Measurements from ENCODE around the gene DNAH11.
"Not testable (repeated sequence)": the region's sequence is repeated elsewhere in the genome, so short reads cannot be mapped to it uniquely, and the experiment has no call there.

DNAH11 gene

DNA sequence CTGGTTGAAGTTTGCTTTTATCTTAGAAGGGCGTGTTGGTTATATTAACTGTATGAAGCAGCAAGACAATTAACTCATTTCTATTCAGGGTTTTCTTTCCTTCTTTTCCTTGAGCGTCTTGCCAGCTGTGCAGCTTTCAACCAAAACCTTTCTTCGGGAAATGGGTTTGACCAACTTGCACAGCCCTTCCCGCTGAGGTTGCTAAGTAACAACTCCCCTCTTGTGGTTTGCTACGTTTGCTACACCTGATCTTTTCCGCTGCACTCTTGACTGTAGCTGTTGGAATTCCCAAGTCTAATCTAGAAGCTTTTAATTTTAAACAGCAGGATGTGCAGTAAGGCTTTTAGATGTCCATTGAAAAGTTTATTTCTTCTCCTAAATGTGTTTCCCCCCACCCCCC lies 286.0 kb downstream of the DNAH11 start:
- H3K27me3 ChIP-seq, result no peaks in the 10 kb centered on the region
- H3K4me2 ChIP-seq, result no peak overlapping the region
- no peaks in the 10 kb centered on the region for H3K9me3 ChIP-seq (replicated peaks in 1 of 11)
- no peak overlapping the region for H3K27ac ChIP-seq
- no peak overlapping the region for H3K9ac ChIP-seq
- no peak for TF ChIP-seq Cebpa-rat (IDR thresholded peaks at IDR 0.05)
- H3K4me1 ChIP-seq, result no peaks in the 10 kb centered on the region
- H4K20me1 ChIP-seq, result no peaks in the 10 kb centered on the region
- H3K36me3 ChIP-seq, result no peaks in the 10 kb centered on the region
- no peak overlapping the region for H3K4me3 ChIP-seq

DNA sequence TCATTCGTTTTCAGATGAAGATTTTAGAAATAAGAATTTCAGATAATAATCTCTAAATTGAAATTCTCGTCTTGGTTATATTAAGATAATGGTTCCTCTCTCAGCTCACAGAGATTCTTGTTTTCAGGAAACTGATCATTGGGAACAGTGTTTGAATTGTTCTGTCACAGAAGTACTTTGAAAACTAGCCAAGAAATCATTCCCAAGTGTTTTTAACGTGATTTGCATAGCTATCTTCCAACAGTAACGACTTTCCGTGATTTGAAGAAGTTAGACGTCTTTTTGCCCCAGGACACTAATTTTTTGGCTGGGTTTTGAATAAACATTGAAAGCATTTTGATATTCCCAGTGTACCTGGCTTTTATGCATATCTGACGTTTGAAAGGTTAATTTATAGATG lies 286.9 kb downstream of the DNAH11 start:
- TF ChIP-seq Cebpa-rat (IDR thresholded peaks at IDR 0.05), result no peak

DNA sequence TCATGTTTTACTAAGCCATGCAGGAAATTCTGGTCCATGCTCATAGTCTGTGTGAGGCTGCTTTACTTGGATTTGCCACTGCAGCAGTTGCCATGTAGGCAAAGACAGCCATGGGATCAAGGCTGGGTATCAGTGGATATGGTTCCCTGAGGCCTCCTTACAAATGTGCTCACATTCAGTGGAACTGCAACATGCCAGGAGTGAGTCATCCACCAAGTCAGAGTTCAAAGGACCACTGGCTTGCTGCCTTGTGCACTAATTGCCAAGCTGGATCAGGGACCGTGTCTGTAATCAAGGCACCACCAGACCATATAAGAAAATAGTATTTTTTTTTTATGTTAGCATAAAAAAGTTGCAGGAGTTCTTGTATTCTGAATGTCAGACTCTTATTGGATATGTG lies 301.9 kb downstream of the DNAH11 start:
- H3K9me3 ChIP-seq (replicated peaks in 1 of 11), result no peaks in the 10 kb centered on the region

More for the DNA sequence above, 286.9 kb downstream of the DNAH11 start:
- Histone ChIP-seq H4K20me1 (no peaks in the 10 kb centered on the region), H3K36me3 (no peaks in the 10 kb centered on the region), H3K9me3 (replicated peaks in 1 of 11) (no peaks in the 10 kb centered on the region), H3K4me2 (no peak overlapping the region), H3K4me1 (no peaks in the 10 kb centered on the region), H3K9ac (no peak overlapping the region), H3K27ac (no peak overlapping the region), H3K27me3 (no peaks in the 10 kb centered on the region), H3K4me3 (no peak overlapping the region)

DNA sequence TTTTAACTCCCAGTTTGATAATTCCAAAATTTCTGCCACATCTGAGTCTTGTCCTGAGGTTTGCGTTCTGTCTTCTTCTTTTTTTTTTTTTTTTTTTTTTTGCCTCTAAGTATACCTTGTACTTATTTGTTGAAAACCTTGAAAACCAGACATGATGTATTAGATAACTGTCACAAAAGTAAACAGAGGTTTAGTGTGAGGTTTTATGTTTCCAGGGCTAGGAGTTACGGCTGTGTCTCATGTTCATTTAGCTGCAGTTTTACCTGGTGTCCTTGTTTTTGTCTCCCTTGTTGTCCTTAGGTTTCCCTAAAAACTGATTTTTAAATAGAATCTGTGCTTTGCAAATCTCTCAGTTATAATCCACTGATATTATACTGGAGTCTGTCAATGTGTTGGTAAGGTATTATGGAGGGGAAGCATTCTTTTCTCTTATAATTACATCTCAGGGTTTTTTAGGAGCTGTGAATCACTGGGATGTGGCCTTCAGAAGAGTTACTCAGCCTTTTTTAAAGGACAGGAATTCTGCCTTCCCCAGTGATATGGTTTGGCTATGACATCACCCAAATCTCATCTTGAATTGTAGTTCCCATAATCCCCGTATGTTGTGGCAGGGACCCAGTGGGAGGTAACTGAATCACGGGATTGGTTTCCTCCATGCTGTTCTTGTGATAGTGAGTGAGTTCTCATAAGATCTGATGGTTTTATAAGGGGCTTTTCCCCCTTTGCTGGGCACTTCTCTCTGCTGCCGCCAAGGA lies 307.9 kb downstream of the DNAH11 start:
- H3K4me1 ChIP-seq, result no peaks in the 10 kb centered on the region
- H3K9ac ChIP-seq, result no peak overlapping the region
- no peaks in the 10 kb centered on the region for H3K27me3 ChIP-seq
- no peak overlapping the region for H3K4me2 ChIP-seq
- 0 out of 22 replicates have a peak, but pooled peaks cover 0 to 3% (median 0%) of the 10 kb centered on the region in 11 experiments for H3K9me3 ChIP-seq (replicated peaks in 1 of 11)
- no peak overlapping the region for H3K27ac ChIP-seq
- H3K36me3 ChIP-seq, result no peaks in the 10 kb centered on the region
- no peak overlapping the region for H3K4me3 ChIP-seq
- no peak for TF ChIP-seq Cebpa-rat (IDR thresholded peaks at IDR 0.05)
- no peaks in the 10 kb centered on the region for H4K20me1 ChIP-seq

More for the DNA sequence above, 301.9 kb downstream of the DNAH11 start:
- Histone ChIP-seq H3K9ac (no peak overlapping the region), H3K4me1 (no peaks in the 10 kb centered on the region), H3K27ac (no peak overlapping the region), H3K4me3 (no peak overlapping the region), H4K20me1 (no peaks in the 10 kb centered on the region), H3K4me2 (no peak overlapping the region), H3K36me3 (no peaks in the 10 kb centered on the region), H3K27me3 (no peaks in the 10 kb centered on the region)
- no peak for TF ChIP-seq Cebpa-rat (IDR thresholded peaks at IDR 0.05)

DNA sequence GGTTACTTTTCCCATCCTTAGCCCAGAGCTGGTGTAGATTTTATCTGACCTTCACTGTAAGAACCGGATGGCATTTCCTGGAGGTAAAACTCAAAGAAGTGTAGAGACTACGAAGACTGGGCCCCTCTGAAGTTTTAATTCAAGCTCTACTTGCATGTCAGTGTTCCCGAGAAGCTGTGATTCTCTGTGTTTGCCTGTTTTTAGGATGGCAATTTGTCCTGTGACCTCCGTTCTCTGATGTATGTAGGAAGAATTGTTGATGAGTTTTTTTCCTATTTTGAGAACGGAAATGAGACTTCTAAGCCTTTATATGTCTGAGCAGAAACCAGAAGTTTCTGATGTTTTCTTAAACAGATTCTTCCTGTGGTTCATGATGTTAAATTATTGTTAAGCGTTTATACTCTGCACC lies 308.7 kb downstream of the DNAH11 start:
- no peak overlapping the region; a peak in 1 of 22 replicates for H3K4me2 ChIP-seq
- H4K20me1 ChIP-seq, result no peaks in the 10 kb centered on the region
- H3K9ac ChIP-seq, result no peak overlapping the region
- TF ChIP-seq Cebpa-rat (IDR thresholded peaks at IDR 0.05), result no peak
- 0 out of 22 replicates have a peak, but pooled peaks cover 0 to 3% (median 0%) of the 10 kb centered on the region in 11 experiments for H3K9me3 ChIP-seq (replicated peaks in 1 of 11)
- no peak overlapping the region for H3K4me3 ChIP-seq
- H3K36me3 ChIP-seq, result no peaks in the 10 kb centered on the region
- H3K4me1 ChIP-seq, result no peaks in the 10 kb centered on the region
- H3K27me3 ChIP-seq, result no peaks in the 10 kb centered on the region
- H3K27ac ChIP-seq, result no peak overlapping the region

DNA sequence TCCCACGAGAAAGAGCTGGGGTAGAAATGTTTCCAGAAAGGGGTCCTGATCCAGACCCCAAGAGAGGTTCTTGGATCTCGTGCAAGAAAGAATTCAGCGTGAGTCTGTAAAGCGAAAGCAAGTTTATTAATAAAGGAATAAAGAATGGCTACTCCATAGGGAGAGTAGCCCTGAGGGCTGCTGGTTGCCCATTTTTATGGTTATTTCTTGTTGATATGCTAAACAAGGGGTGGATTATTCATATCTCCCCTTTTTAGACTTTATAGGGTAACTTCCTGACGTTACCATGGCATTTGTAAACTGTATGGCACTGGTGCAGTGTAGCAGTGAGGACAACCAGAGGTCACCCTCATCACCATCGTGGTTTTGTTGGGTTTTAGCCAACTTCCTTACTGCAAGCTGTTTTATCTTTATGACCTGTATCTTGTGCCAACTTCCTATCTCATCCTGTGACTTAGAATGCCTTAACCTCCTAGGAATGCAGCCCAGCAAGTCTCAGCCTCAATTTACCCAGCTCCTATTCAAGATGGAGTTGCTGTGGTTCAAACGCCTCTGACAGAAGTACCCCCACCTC lies 322.9 kb downstream of the DNAH11 start:
- H3K9me3 ChIP-seq (replicated peaks in 1 of 11); H3K27ac ChIP-seq; H3K4me3 ChIP-seq; H3K9ac ChIP-seq; H3K27me3 ChIP-seq; H4K20me1 ChIP-seq; H3K36me3 ChIP-seq: not testable (repeated sequence)
- H3K4me2 ChIP-seq, result peak overlapping the region in 10 of 11 experiments; percentile 1 to 38 (median 30); a peak in 13 of 22 replicates
- H3K4me1 ChIP-seq, result peaks cover 0 to 12% (median 9%) of the 10 kb centered on the region in 10 experiments; a peak in 13 of 20 replicates

DNA sequence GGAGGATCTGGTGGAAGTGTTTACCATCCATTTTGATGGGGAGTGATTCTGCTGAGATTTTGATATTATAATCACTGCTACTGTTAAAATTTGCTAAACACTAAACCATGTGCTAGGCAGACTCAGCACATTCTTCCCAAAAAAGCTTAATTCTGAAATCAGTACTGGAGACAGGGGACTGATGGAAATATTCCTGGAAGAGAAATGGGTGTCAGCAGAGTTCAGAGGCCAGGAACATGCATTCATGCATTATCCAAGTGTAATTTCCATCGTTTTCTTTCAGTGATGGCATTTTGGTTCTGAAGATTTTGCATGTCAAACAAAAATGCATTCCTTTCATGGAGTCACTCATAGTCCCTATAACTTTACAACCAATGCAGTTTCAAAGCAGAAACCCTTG lies 323.9 kb downstream of the DNAH11 start:
- Histone ChIP-seq H3K4me3 (no peak overlapping the region), H4K20me1 (no peaks in the 10 kb centered on the region), H3K27ac (no peak overlapping the region), H3K9ac (no peak overlapping the region), H3K36me3 (peaks cover 0 to 6% (median 0%) of the 10 kb centered on the region in 11 experiments; a peak in 1 of 22 replicates), H3K4me2 (no peak overlapping the region), H3K4me1 (peaks cover 0 to 12% (median 9%) of the 10 kb centered on the region in 10 experiments; a peak in 13 of 20 replicates), H3K9me3 (replicated peaks in 1 of 11) (no peaks in the 10 kb centered on the region), H3K27me3 (no peaks in the 10 kb centered on the region)
- TF ChIP-seq Cebpa-rat (IDR thresholded peaks at IDR 0.05), result no peak

DNA sequence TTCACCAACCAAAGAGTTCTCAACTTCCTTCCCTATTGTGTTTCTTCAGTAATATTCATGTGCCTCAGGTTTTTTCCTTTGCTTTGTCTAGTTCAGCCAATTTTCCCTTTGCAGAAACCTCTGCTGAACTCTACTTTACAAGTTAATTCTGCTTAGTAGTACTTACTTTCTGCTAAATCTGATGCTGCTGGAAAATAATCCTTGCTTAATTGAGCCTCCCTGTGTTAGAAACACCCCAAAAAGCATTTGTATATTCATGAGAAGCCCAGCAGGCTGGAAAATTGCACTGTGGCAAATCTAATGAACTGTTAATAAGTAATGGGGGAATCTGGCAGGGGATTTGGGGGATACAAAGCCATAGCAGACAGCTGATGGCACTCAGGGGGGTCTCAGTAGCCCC lies 324.4 kb downstream of the DNAH11 start:
- Histone ChIP-seq H3K4me2 (no peak overlapping the region), H3K4me1 (peaks cover 0 to 12% (median 9%) of the 10 kb centered on the region in 10 experiments; a peak in 13 of 20 replicates), H4K20me1 (no peaks in the 10 kb centered on the region), H3K9ac (no peak overlapping the region), H3K27me3 (no peaks in the 10 kb centered on the region), H3K4me3 (no peak overlapping the region), H3K27ac (no peak overlapping the region), H3K36me3 (peaks cover 0 to 6% (median 0%) of the 10 kb centered on the region in 11 experiments; a peak in 1 of 22 replicates), H3K9me3 (replicated peaks in 1 of 11) (no peaks in the 10 kb centered on the region)
- TF ChIP-seq Cebpa-rat (IDR thresholded peaks at IDR 0.05), result no peak

DNA sequence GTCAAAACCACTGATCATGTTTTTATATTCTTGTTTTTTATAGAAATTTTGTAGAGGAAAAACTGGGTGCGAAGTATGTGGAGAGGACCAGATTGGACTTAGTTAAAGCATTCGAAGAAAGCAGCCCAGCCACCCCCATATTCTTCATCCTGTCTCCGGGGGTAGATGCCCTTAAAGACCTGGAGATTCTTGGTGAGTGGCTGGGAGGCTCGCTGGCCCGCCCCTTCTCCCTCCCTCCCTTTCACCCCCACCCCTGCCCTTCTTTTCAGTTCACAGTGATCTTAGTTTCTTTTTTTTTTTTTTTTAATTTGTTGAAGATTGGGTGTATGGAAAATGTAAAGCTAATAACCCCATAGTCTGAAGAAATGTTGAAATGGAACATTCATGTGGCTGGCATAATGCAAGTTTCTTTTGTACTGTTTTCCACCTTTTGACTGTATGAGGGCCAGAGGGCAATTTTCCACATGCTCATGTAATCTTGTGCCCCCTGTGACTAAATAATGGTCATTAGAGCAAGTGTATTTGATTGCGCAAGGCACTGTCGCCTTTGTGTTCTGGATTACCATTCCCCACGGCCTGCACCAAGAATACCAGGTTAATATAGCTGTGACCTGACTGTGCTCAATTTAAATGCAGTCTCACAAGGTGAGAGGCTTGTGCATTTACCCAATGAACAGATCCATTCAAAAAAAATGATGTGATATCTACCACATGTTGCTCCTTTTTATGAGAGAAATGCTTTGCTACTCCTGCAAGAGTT lies 325.2 kb downstream of the DNAH11 start:
- Histone ChIP-seq H3K27me3 (no peaks in the 10 kb centered on the region), H3K9ac (no peak overlapping the region), H3K27ac (no peak overlapping the region), H3K9me3 (replicated peaks in 1 of 11) (no peaks in the 10 kb centered on the region), H4K20me1 (no peaks in the 10 kb centered on the region), H3K4me1 (peaks cover 0 to 12% (median 9%) of the 10 kb centered on the region in 10 experiments; a peak in 13 of 20 replicates), H3K4me2 (no peak overlapping the region), H3K36me3 (peaks cover 0 to 6% (median 0%) of the 10 kb centered on the region in 11 experiments; a peak in 1 of 22 replicates), H3K4me3 (no peak overlapping the region)
- peak in 6 of 11 experiments; percentile 15 to 83 (median 38); a peak in 5 of 22 replicates for TF ChIP-seq Cebpa-rat (IDR thresholded peaks at IDR 0.05)
